Panc1 (cell line): ENCODE results near the gene ITM2B. TPM values are rescaled to one million over a fixed set of nuclear protein-coding genes. Genes with fewer than 3 reads are reported as not detected.
"Not testable (repeated sequence)": the region's sequence is repeated elsewhere in the genome, so short reads cannot be mapped to it uniquely, and the experiment has no call there.

Experiments
- ATAC-seq: fragments of 200-7000 bp; cut with Tn5 transposase; 2 replicates; pipeline ENCODE4 v1.9.1; 2020; ENCODE audit warnings: mild to moderate bottlenecking, moderate library complexity
- BruUV-seq: library from RNA; stranded (reverse); fragments of 400-500 nt; replicated peaks from 2 replicates; lab custom pipeline; 2021; lab: Mats Ljungman, UMichigan
- CTCF ChIA-PET: fragments of 300-600 bp; sonication (Branson Sonifier 250); formaldehyde crosslinking; loops from one replicate; lab custom pipeline; 2022; ENCODE audit warnings: antibody characterized with exemption; lab: Charles Lee
- POLR2A ChIA-PET: fragments of 300-600 bp; sonication (Branson Sonifier 250); formaldehyde crosslinking; loops from one replicate; lab custom pipeline; 2022; ENCODE audit warnings: antibody characterized with exemption; lab: Charles Lee
- DNase-seq: peaks from one replicate; pipeline ENCODE4 v3.0.0-alpha.2; 2010; ENCODE audit warnings: low read depth, low spot score
- H3K27ac ChIP-seq: 2 replicates; pipeline ENCODE4 v1.5.1; 2011; ENCODE audit warnings: mild to moderate bottlenecking, low read length, inconsistent platforms
- H3K27me3 ChIP-seq: fragments of 200-500 bp; sonication (Bioruptor generic); 2 replicates; pipeline ENCODE4 v1.6.0; 2014; ENCODE audit warnings: low read length, inconsistent platforms; ENCODE audit not compliant: control insufficient read depth, insufficient read depth
- H3K36me3 ChIP-seq: fragments of 200-500 bp; sonication (Bioruptor generic); 2 replicates; pipeline ENCODE4 v1.5.1; 2014; ENCODE audit warnings: inconsistent platforms, mild to moderate bottlenecking, low read length, moderate library complexity; ENCODE audit not compliant: control insufficient read depth, insufficient read depth
- H3K4me1 ChIP-seq: 2 replicates; pipeline ENCODE4 v1.5.1; 2011; ENCODE audit warnings: inconsistent platforms, mild to moderate bottlenecking, low read length, moderate library complexity; ENCODE audit not compliant: control insufficient read depth, insufficient read depth
- H3K4me3 ChIP-seq, 2 experiments: 2 replicates each; pipeline ENCODE4 v1.5.1; 2011 to 2012; ENCODE audit warnings: low read depth in 2 of 2, low read length in 2 of 2, mild to moderate bottlenecking in 2 of 2, inconsistent platforms in 1 of 2, moderate library complexity in 1 of 2
- H3K9me3 ChIP-seq: fragments of 200-500 bp; sonication (Bioruptor generic); 2 replicates; pipeline ENCODE4 v1.5.1; 2014; ENCODE audit warnings: low read depth, mild to moderate bottlenecking, inconsistent platforms, low read length, moderate library complexity; ENCODE audit not compliant: control insufficient read depth, insufficient read depth
- POLR2AphosphoS5 ChIP-seq: IDR thresholded peaks from 2 replicates; pipeline ENCODE4 v1.6.1; 2012; ENCODE audit warnings: mild to moderate bottlenecking, low read depth, low read length, moderate library complexity
- SIN3A ChIP-seq: IDR thresholded peaks from 2 replicates; pipeline ENCODE4 v1.6.1; 2012; ENCODE audit warnings: low read depth, mild to moderate bottlenecking, low read length, moderate library complexity, borderline replicate concordance; ENCODE audit not compliant: insufficient read depth
- TCF7L2 ChIP-seq: IDR thresholded peaks from 2 replicates; pipeline ENCODE4 v1.6.1; 2011; ENCODE audit warnings: mild to moderate bottlenecking, low read depth, low read length, inconsistent platforms
- in situ Hi-C: cut with HindIII; loops from 2 replicates; pipeline ENCODE4 v1.10.0; 2016; ENCODE audit warnings: low sequenced_read_pairs, low pct_unique_long_range_greater_than_20kb
- intact Hi-C: fragments of 100-400 bp; cut with micrococcal nuclease; formaldehyde crosslinking; loops from one replicate; pipeline ENCODE4 v1.10.0; 2022; ENCODE audit not compliant: unreplicated experiment
- total RNA-seq: library from RNA; stranded (reverse); gene quantifications from one replicate; pipeline ENCODE4 v1.2.1, GENCODE V29; 2021; ENCODE audit not compliant: unreplicated experiment
- TF ChIP-seq, protein P1 (sequence below): fragments of 450-650 bp; IDR thresholded peaks from 2 replicates; pipeline ENCODE4 v1.5.1; 2017; ENCODE audit warnings: mild to moderate bottlenecking
- TF ChIP-seq, protein P2 (sequence below), 2 experiments: IDR thresholded peaks; 2 replicates each; pipeline ENCODE4 v1.6.1; 2011 to 2012; ENCODE audit warnings: low read depth in 2 of 2, control low read depth in 1 of 2, low read length in 1 of 2, mild to moderate bottlenecking in 1 of 2, moderate library complexity in 1 of 2; ENCODE audit not compliant: insufficient read depth in 1 of 2

Gene ITM2B
- total RNA-seq, 1 experiment from 2014 or later, result 156 TPM

DNA sequence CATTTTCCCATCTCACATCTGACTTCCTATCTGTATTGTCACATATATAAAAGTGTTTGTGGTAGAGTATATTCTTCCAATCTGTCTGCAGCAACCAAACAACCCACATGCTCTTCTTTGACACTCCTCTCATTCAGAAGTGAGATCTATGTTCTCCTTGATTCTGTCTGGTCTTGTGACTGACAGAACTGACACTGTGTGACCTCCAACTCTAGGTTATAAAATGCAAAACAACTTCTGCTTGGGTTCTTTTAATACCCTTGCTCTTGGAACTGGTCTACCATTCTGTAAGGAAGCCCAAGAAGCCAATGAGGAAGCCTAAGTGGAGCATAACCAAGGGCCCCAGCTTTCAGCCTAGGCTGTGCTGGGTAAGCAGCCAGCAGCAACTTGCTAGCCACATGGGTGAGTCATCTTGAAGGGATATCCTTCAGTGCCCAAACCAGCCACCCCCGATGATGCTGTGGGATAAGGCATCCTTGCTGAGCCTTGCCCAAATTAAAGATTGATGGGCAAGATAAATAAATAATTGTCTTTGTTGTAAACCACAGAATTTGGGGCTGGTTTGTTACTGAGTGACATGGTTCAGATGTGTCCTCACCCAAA lies 18.4 kb upstream of the ITM2B start:
- intact Hi-C loops, result no loop called here
- ATAC-seq, result no peak
- Histone ChIP-seq H3K9me3 (no peaks in the 10 kb centered on the region), H3K4me1 (no peaks in the 10 kb centered on the region), H3K36me3 (no peaks in the 10 kb centered on the region), H3K27ac (no peak overlapping the region), H3K4me3 (no peak overlapping the region), H3K27me3 (no peaks in the 10 kb centered on the region)
- POLR2A ChIA-PET, result no interaction called here
- no TSS peak for BruUV-seq
- in situ Hi-C loops, result no loop called here
- no peak for DNase-seq
- CTCF ChIA-PET, result no interaction called here
- no peak for TF ChIP-seq POLR2AphosphoS5
- no peak for TF ChIP-seq SIN3A
- TF ChIP-seq, protein P1, sequence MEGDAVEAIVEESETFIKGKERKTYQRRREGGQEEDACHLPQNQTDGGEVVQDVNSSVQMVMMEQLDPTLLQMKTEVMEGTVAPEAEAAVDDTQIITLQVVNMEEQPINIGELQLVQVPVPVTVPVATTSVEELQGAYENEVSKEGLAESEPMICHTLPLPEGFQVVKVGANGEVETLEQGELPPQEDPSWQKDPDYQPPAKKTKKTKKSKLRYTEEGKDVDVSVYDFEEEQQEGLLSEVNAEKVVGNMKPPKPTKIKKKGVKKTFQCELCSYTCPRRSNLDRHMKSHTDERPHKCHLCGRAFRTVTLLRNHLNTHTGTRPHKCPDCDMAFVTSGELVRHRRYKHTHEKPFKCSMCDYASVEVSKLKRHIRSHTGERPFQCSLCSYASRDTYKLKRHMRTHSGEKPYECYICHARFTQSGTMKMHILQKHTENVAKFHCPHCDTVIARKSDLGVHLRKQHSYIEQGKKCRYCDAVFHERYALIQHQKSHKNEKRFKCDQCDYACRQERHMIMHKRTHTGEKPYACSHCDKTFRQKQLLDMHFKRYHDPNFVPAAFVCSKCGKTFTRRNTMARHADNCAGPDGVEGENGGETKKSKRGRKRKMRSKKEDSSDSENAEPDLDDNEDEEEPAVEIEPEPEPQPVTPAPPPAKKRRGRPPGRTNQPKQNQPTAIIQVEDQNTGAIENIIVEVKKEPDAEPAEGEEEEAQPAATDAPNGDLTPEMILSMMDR, result no peak
- TF ChIP-seq TCF7L2, result no peak
- TF ChIP-seq, protein P2, sequence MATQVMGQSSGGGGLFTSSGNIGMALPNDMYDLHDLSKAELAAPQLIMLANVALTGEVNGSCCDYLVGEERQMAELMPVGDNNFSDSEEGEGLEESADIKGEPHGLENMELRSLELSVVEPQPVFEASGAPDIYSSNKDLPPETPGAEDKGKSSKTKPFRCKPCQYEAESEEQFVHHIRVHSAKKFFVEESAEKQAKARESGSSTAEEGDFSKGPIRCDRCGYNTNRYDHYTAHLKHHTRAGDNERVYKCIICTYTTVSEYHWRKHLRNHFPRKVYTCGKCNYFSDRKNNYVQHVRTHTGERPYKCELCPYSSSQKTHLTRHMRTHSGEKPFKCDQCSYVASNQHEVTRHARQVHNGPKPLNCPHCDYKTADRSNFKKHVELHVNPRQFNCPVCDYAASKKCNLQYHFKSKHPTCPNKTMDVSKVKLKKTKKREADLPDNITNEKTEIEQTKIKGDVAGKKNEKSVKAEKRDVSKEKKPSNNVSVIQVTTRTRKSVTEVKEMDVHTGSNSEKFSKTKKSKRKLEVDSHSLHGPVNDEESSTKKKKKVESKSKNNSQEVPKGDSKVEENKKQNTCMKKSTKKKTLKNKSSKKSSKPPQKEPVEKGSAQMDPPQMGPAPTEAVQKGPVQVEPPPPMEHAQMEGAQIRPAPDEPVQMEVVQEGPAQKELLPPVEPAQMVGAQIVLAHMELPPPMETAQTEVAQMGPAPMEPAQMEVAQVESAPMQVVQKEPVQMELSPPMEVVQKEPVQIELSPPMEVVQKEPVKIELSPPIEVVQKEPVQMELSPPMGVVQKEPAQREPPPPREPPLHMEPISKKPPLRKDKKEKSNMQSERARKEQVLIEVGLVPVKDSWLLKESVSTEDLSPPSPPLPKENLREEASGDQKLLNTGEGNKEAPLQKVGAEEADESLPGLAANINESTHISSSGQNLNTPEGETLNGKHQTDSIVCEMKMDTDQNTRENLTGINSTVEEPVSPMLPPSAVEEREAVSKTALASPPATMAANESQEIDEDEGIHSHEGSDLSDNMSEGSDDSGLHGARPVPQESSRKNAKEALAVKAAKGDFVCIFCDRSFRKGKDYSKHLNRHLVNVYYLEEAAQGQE (IDR thresholded peaks at IDR 0.05; ENCODE audit: insufficient read depth in 1 of 2, low read depth in 2 of 2, low read length in 1 of 2), result no peak

DNA sequence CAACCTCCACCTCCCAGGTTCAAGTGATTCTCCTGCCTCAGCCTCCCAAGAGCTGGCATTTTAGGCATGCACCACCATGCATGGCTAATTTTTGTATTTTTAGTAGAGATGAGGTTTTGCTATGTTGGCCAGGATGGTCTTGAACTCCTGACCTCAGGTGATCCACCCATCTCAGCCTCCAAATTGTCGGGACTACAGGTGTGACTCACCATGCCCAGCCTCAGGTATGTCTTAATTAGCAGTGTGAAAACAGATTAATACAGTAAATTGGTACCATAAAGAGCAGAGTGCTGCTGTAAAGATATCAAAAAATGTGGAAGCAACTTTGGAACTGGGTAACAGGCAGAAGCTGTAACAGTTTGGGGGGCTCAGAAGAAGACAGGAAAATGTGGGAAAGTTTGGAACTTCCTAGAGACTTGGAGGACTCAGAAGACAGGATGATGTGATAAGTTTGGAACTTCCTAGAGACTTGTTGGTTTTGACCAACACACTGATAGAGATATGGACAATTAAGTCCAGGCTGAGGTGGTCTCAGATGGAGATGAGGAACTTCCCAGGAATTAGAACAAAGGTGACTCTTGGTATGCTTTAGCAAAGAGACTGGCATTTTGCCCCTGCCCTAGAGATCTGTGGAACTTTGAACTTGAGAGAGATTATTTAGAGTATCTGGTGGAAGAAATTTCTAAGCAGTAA lies 17.3 kb upstream of the ITM2B start:
- intact Hi-C loops, H3K36me3 ChIP-seq, H3K4me1 ChIP-seq, CTCF ChIA-PET, H3K27ac ChIP-seq, BruUV-seq, DNase-seq, H3K4me3 ChIP-seq, in situ Hi-C loops, ATAC-seq, H3K27me3 ChIP-seq, H3K9me3 ChIP-seq, POLR2A ChIA-PET: not testable (repeated sequence)

DNA sequence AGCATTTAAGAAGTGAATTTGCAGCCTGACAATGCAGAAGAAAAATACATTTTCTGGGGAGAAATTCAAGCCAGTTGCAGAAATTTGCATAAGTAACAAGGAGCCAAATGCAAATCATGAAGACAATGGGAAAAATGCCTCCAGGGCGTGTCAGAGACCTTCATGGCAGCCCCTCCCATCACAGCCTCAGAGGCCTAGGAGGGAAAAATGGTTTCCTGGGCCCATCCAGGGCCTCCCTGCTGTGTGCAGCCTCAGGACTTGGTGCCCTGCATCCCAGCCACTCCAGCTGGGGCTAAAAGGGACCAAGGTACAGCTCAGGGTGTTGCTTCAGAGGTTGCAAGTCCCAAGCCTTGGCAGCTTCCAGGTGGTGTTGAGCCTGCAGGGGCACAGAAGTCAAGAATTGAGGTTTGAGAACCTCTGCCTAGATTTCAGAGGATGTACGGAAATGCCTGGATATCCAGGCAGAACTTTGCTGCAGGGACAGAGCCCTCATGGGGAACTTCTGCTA lies 16.7 kb upstream of the ITM2B start:
- no peak for ATAC-seq
- CTCF ChIA-PET, result no interaction called here
- in situ Hi-C loops (no loop called here), intact Hi-C loops (no loop called here)
- DNase-seq, result no peak
- no peaks in the 10 kb centered on the region for H3K4me1 ChIP-seq
- TF ChIP-seq, protein P2 (IDR thresholded peaks at IDR 0.05; ENCODE audit: insufficient read depth in 1 of 2, low read depth in 2 of 2, low read length in 1 of 2), result no peak
- TF ChIP-seq, protein P1, result no peak
- TF ChIP-seq SIN3A (no peak), TCF7L2 (no peak), POLR2AphosphoS5 (no peak)
- no peaks in the 10 kb centered on the region for H3K27me3 ChIP-seq
- POLR2A ChIA-PET, result no interaction called here
- BruUV-seq, result no TSS peak
- no peak overlapping the region for H3K4me3 ChIP-seq
- no peak overlapping the region for H3K27ac ChIP-seq
- H3K36me3 ChIP-seq, result no peaks in the 10 kb centered on the region
- H3K9me3 ChIP-seq, result no peaks in the 10 kb centered on the region
